ENCODE measurements around the gene ZNF746. TPM values are rescaled to one million over a fixed set of nuclear protein-coding genes. Genes with fewer than 3 reads are reported as not detected.
"Not testable (repeated sequence)": the region's sequence is repeated elsewhere in the genome, so short reads cannot be mapped to it uniquely, and the experiment has no call there.

The ZNF746 gene
- total RNA-seq, 1 experiment from 2014 or later, result 18.5 TPM

GRCh38 chr7:149495785-149496641 lies 1.6 kb downstream of the ZNF746 start:
- intact Hi-C loops (cut with micrococcal nuclease; ENCODE audit: unreplicated experiment), result loop anchor here (5.0 kb wide), 1 partner anchor 184 kb away; no protein-coding TSS in a partner anchor
- peak; percentile 49 for DNase-seq
- BruUV-seq (replicated peaks), result TSS peak; percentile 21
- Mint-ChIP-seq H3K27ac (ENCODE audit: unreplicated experiment) (peak overlapping the region; percentile 81), H3K36me3 (ENCODE audit: insufficient read depth, unreplicated experiment) (peaks cover 36% of the 10 kb centered on the region), H3K4me1 (ENCODE audit: low read depth, unreplicated experiment) (peaks cover 9% of the 10 kb centered on the region), H3K9me3 (ENCODE audit: low read depth, unreplicated experiment) (no peaks in the 10 kb centered on the region), H3K27me3 (ENCODE audit: unreplicated experiment) (peaks cover 24% of the 10 kb centered on the region), H3K4me3 (ENCODE audit: low read depth, unreplicated experiment) (peak overlapping the region; percentile 96)
- CTCF ChIA-PET, result interaction anchor here (0.6 to 1.3 kb wide), 2 partner anchors 255 to 278 kb away, joined by 3 read pairs; no protein-coding TSS in a partner anchor
- TF ChIP-seq CTCF (IDR thresholded peaks at IDR 0.05; ENCODE audit: unreplicated experiment), result no peak

- intact Hi-C loops (cut with micrococcal nuclease; ENCODE audit: unreplicated experiment), result loop anchor here (5.0 kb wide), 1 partner anchor 183 kb away; no protein-coding TSS in a partner anchor
These were observed 2.8 kb downstream of the ZNF746 start for GRCh38 chr7:149494738-149495368.

GRCh38 chr7:149493975-149494374 lies 3.6 kb downstream of the ZNF746 start:
- intact Hi-C loops (cut with micrococcal nuclease; ENCODE audit: unreplicated experiment); CTCF ChIA-PET; DNase-seq; H3K4me1 Mint-ChIP-seq (ENCODE audit: low read depth, unreplicated experiment); H3K9me3 Mint-ChIP-seq (ENCODE audit: low read depth, unreplicated experiment); H3K27ac Mint-ChIP-seq (ENCODE audit: unreplicated experiment); BruUV-seq (replicated peaks); H3K4me3 Mint-ChIP-seq (ENCODE audit: low read depth, unreplicated experiment); H3K27me3 Mint-ChIP-seq (ENCODE audit: unreplicated experiment): not testable (repeated sequence)
- peaks cover 41% of the 10 kb centered on the region for H3K36me3 Mint-ChIP-seq (ENCODE audit: insufficient read depth, unreplicated experiment)

More at GRCh38 chr7:149494738-149495368, 2.8 kb downstream of the ZNF746 start:
- no peak for DNase-seq
- no peak overlapping the region for H3K27ac Mint-ChIP-seq (ENCODE audit: unreplicated experiment)
- TF ChIP-seq CTCF (IDR thresholded peaks at IDR 0.05; ENCODE audit: unreplicated experiment), result no peak
- no TSS peak for BruUV-seq (replicated peaks)
- peaks cover 17% of the 10 kb centered on the region for H3K27me3 Mint-ChIP-seq (ENCODE audit: unreplicated experiment)
- H3K4me1 Mint-ChIP-seq (ENCODE audit: low read depth, unreplicated experiment), result peaks cover 9% of the 10 kb centered on the region
- no peaks in the 10 kb centered on the region for H3K9me3 Mint-ChIP-seq (ENCODE audit: low read depth, unreplicated experiment)
- H3K36me3 Mint-ChIP-seq (ENCODE audit: insufficient read depth, unreplicated experiment), result peaks cover 36% of the 10 kb centered on the region
- H3K4me3 Mint-ChIP-seq (ENCODE audit: low read depth, unreplicated experiment), result no peak overlapping the region
- CTCF ChIA-PET, result no interaction called here

GRCh38 chr7:149493366-149493765 lies 4.2 kb downstream of the ZNF746 start:
- peaks cover 45% of the 10 kb centered on the region for H3K36me3 Mint-ChIP-seq (ENCODE audit: insufficient read depth, unreplicated experiment)
- TF ChIP-seq CTCF (IDR thresholded peaks at IDR 0.05; ENCODE audit: unreplicated experiment), result no peak
- no peak for DNase-seq
- no TSS peak for BruUV-seq (replicated peaks)
- H3K4me1 Mint-ChIP-seq (ENCODE audit: low read depth, unreplicated experiment), result peaks cover 9% of the 10 kb centered on the region
- peaks cover 2% of the 10 kb centered on the region for H3K27me3 Mint-ChIP-seq (ENCODE audit: unreplicated experiment)
- H3K9me3 Mint-ChIP-seq (ENCODE audit: low read depth, unreplicated experiment), result no peaks in the 10 kb centered on the region
- intact Hi-C loops (cut with micrococcal nuclease; ENCODE audit: unreplicated experiment), result no loop called here
- H3K27ac Mint-ChIP-seq (ENCODE audit: unreplicated experiment), result no peak overlapping the region
- no peak overlapping the region for H3K4me3 Mint-ChIP-seq (ENCODE audit: low read depth, unreplicated experiment)
- CTCF ChIA-PET, result no interaction called here

Data from Calu3 (cell line).